HL-60 (cell line): Measurements from ENCODE around the gene ARRDC5.

Experiments used
- CTCF ChIP-seq: IDR thresholded peaks from one replicate; pipeline ENCODE4 v1.5.1; 2011; ENCODE audit warnings: low read length, control low read depth, inconsistent platforms; ENCODE audit not compliant: insufficient read depth
- GABPA ChIP-seq: IDR thresholded peaks from 2 replicates; pipeline ENCODE4 v1.6.1; 2012; ENCODE audit warnings: low read depth
- POLR2AphosphoS5 ChIP-seq: IDR thresholded peaks from 2 replicates; pipeline ENCODE4 v1.6.1; 2012; ENCODE audit warnings: low read depth
- REST ChIP-seq: IDR thresholded peaks from 2 replicates; pipeline ENCODE4 v1.6.1; 2012; ENCODE audit warnings: low read depth; ENCODE audit not compliant: insufficient replicate concordance

- TF ChIP-seq CTCF (no peak), POLR2AphosphoS5 (no peak), REST (no peak), GABPA (no peak)
Measured at GRCh38 chr19:4935444-4935843, 32.7 kb upstream of the ARRDC5 start.
